GM18867 (cell line): Measurements from ENCODE around the gene INF2.

ENCODE experiments used
- ATAC-seq: cut with Tn5 transposase; IDR thresholded peaks from one replicate; pipeline ENCODE4 v1.9.1; 2021; ENCODE audit warnings: mild to moderate bottlenecking, moderate library complexity; ENCODE audit not compliant: unreplicated experiment

The INF2 gene

DNA sequence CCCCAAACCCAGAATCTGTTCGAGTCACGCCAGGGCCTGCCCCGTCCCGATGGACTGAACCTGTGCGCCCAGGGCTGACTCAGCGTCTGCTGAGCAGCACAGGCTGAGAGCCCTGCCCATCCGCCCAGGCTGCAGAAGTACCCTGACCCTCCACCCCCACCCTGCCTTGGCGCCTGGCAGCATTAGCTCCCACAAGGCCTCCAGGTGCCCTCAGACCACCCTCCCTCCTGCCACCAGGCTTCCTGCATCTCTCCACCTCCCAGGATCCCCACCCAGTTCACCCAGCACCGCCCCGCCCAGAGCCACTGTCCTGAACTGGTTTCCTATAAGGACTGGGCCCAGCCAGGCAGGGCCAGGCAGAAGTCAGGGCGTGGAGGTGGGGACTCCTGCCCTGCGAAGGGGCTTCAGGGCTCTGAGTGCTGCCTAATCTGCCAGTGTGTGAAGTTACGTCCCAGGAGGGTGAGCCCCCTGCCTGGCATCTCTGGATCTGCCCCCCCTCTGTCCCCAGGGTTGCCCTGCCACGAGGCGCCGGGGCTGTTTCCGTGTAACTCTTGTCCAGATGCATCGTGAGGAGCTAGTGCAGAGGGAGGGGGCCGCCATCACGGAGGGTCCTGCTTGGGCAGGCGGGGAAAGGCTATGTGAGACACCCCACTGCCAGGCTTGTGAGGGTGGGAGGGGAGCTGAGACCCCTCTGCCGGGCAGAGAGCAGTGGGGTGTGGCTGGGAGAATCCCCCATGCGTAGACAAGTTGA, 43.7 kb downstream of the INF2 start:
- no peak for ATAC-seq

DNA sequence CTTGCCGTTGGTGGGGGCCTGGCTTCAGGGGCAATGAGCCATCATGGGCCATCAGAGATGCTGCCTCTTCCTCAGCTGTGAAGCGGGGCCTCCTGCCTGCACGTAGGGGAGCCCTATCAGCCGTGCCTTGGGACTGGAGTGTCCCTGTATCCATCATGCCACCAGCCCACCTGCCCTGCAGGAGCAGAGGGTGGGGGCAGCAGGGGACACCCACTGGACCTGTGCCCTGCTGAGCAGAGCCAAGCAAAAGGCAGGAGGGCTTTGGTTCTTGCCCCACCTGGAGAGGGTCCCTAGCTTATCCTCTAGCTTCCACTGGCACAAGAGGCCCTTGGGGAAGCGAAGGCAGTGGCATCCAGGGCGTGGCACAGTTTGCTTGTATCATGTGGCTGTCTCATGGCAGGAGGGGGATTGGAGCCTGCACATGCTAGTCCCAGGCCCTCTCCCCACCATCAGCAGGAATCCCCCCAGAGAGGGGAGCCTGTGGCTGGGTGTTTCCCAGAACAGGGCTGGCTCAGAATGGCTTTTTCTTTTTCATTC, 44.7 kb downstream of the INF2 start:
- no peak for ATAC-seq

- ATAC-seq: no peak
These were observed 45.2 kb downstream of the INF2 start for GRCh38 chr14:104734601-104734990.

DNA sequence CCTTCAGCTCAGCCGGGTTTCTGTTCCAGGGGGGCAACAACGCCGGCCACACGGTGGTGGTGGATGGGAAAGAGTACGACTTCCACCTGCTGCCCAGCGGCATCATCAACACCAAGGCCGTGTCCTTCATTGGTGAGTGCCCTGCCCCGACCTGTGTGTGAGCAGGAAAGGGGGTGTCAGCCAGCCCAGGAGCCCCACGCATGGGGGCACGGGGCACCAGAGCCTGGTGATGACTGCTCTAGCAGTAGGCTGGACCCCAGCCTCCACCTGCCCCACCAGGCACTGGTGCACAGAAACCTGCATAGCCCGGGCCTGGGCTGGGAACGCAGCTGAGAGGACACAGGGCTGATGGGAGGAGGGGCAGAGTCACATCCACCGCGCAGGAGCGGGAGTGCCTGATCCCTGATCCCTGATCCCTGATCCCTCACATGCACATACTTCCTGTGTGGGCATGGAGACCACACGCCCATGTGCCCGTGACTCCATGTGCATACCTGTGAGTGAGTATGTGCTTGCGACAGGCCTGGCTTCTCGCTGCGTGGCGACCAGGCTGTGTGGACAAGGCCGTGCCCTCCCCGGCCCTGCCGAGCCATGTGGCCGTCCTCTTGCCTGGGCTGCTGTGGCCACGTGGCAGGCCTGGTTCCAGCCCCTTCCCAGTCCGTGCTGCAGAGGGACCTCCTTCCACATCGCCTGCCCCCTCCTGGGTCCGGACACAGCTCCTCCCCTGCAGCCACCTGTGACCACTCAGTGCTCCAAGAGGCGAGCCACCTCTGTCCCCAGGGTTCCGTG, 45.8 kb downstream of the INF2 start:
- no peak for ATAC-seq

DNA sequence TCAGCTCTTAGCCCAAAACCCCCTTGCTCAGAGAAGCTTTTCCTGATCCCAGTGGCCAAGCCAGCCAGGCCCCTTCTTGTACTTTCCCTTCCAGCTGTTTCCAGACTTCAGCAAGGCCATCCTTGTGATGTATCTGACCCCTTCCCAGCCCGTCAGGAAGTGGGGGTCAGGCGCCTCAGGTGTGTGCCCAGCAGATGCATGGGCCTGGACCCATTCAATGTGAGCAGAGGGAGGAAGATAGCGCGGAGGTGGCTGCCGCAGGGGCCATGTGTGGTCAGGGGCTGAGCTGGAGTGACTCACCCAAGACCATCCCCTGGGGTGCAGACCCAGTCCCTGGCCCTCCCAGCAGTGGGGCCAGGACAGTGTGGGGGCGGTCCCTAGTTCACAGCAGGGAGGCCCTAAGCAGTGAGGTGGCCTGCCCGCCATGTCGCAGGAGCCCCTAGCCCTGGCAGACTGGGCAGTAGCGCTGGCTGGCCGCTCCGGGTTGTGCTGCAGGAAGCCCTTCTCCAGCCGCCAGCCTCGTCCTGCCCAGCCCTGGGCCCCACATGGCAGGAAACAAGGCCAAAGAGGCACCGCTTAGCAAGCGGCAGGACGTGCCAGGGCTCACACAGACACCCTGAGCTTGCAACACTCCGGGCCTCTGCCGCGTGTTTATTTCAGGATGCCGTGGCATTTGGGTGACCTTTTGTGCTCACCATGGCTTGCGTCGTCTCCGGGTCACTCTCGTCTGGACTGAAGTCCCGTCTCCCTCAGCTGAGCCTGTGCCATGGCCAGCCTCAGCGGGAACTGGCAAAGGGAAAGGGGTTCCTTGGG, 46.6 kb downstream of the INF2 start:
- ATAC-seq: no peak

DNA sequence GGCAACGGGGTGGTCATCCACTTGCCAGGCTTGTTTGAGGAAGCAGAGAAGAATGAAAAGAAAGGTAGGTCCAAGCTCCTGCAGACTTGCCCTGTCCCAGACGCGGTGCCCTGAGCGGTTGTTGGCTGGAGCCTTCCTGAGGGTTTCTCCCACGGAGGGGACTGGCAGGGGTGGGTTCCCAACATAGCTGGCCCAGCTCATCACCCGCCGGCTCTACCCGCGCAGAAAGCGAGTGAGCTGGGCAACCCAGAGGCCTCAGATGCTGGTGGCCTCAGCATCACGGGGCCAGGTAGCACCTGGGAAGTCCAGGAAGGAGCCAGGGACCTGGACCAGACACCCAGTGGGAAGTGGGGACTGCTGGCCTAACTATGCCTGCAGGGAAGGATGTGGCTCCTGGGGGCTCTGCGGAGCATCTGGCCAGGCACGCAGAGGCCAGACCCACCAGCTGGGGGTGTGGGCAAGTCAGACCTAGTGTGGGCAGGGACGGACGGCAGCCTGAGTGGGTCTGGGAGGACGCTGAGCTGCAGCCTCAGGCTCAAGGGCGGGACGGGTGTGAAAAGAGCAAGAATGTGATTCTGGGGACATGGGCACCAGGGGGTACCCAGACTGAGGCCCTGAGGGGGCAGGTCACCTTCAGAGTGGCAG, 49.1 kb downstream of the INF2 start:
- no peak for ATAC-seq

GRCh38 chr14:104739026-104739425, 49.6 kb downstream of the INF2 start:
- ATAC-seq: no peak

DNA sequence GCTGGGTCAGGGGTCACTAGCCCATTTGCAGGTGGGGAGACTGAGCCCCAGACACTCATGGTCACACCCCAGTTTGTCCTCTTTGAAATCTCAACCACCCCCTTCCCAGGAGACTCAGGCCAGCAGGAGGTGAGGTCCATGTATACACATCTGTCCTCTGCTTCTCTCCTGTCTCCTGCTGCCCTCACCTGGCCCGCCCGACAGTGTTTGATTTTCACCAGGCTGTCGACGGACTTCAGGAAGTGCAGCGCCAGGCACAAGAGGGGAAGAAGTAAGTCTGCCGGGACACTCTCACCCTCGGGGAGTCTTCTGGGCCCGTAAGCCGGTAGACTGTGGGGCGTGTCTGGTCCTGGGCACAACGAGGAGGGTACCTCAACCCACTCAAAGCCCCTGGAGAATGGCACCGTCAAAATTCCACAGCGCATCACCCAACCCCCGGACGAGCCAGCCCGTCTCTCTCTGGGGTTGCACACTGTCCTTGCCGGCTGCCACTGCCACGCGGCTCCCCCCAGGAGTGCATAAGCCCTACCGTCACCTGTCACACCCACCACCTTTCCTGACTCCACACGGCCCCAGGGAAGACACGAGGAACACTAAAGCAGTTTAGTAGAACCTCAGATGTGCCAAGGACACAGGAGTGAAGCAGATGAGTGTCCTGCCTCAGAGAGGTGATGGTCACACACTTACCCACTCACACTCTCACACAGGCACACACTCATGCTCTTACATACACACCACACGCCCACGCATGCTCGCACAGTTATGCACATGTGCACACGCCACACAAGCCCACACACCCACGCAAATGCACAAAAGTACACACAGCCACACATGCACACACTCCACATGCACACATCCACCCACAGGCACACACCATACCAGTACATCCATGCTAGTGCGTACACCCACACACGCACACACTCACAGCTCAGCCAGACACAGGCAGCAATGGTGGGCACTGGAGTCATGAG, 50.4 kb downstream of the INF2 start:
- ATAC-seq: no peak

- no peak for ATAC-seq
These were observed 51.8 kb downstream of the INF2 start for GRCh38 chr14:104741108-104741802.

- no peak for ATAC-seq
These were observed 52.4 kb downstream of the INF2 start for GRCh38 chr14:104741803-104742251.

DNA sequence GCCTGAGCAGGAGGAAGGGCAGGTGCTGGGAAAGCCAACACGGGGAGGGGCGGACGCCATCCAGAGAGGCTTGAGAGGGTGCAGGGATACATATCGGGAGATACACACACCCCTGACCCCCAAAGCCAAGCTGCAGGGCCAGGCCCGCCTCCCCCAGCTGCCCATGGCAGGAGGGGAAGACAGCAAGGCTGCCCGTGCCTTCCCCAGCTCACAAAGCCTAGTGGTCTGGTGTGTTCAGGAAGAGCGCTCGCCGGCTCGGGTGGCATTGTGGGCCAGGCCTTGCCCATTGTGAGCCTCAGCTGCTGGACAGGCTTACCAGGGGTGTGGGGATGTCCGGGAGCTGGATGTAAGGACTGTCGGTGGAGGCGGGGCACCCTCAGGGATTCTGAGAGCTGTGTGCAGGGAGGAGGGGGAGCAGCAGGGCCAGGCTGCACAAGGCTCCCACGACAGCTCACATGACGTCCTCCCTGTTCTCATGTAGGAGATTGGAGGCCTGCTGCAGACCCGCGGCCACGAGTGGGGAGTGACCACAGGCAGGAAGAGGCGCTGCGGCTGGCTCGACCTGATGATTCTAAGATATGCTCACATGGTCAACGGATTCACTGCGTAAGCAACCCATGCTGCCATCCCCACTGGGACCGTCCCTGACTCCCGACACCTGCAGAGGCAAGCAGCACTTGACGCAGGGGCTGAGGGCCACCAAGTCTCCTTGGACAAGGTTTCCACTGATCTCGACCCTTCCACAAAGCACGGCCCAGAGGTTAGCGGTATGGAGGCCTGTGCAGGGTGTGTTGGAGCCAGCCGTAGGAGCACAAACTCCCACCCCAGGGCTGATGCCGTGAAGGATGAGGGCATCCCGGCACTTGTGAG, 53.4 kb downstream of the INF2 start:
- ATAC-seq: no peak

DNA sequence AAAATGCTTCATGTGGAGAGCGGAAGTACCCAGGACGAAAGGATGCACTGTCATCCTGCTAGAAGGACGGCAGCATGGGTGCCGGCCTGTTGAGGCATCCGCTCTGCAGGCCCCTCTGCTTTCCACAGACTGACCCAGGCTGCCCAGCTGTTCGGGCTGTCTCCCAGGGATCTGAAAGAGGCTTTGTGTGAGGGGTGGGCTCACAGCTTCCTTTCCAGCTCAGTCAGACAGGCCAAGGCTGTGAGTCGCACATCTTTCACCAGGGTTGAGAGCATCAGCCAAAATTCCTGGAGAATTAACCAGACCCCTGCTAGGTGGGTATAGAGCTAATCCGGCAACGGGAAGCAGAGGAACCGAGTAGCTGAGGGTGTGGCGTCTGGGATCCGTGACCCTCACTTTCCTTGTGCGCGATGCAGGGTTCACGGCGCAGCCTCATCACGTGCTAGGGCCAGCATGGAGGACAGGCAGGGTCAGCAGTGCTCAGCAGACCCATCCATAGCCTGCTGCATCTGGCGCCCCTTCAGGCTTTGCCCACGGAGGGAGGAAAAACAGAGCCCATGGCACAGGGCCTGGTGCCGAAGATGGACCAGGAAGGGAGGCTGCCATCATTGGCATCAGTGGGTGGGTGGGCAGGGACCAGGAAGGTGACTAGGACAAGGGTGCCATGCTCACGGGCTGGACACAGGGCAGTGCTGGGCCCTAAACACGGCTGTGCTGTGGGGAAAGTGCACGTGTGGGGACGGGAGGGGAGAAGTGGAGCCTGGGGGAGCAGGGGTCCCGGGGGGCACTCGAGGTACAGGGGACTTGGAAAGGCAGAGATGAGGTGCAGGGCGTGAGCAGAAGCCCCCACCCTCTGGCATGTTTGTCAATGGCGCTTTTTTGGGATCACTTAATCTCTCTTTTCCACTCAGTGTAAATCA, 54.3 kb downstream of the INF2 start:
- ATAC-seq: no peak

GRCh38 chr14:104744484-104744883, 55.1 kb downstream of the INF2 start:
- ATAC-seq: no peak

- no peak for ATAC-seq
These were observed 56.0 kb downstream of the INF2 start for GRCh38 chr14:104745431-104745830.

DNA sequence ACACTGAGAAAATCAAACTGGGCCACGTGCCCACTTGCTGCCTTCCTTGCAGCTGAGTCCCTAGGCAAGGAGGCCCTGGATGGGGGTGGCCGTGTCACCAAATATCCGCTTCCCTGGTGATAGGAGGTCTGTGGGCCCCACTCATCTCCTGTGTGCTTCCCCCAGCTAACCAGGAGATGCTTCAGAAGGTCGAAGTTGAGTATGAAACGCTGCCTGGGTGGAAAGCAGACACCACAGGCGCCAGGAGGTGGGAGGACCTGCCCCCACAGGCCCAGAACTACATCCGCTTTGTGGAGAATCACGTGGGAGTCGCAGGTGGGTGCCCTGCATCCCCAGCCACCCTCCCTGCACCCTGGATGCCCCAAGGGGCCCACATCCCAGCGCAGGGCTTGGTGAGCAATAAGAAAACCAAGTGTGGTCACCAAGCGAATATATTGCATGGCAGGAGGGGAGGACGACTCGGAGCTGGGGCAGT, 56.7 kb downstream of the INF2 start:
- no peak for ATAC-seq

- ATAC-seq: no peak
These were observed 57.6 kb downstream of the INF2 start for GRCh38 chr14:104746934-104747481.
